Thyroid gland (tissue), 4 donors: ENCODE data around the gene CST2.

Experiments used
- CTCF ChIP-seq, 6 experiments: fragments of 200-600 bp in 3 of 6; fragments of 450-650 bp in 3 of 6; sonication (generic) in 3 of 6; IDR thresholded peaks; one replicate each; pipeline ENCODE4 v1.5.1; 2016 to 2019; ENCODE audit warnings: antibody characterized with exemption in 6 of 6, mild to moderate bottlenecking in 2 of 6, inconsistent platforms in 1 of 6, moderate library complexity in 1 of 6
- POLR2A ChIP-seq, 2 donors: fragments of 450-650 bp; IDR thresholded peaks; one replicate each; pipeline ENCODE4 v1.6.1; 2017; ENCODE audit warnings: antibody characterized with exemption in 2 of 2, mild to moderate bottlenecking in 2 of 2, moderate library complexity in 1 of 2

- TF ChIP-seq CTCF (IDR thresholded peaks at IDR 0.05) (no peak), POLR2A (IDR thresholded peaks at IDR 0.05) (no peak)
Measured at GRCh38 chr20:23832775-23833513, 6.4 kb upstream of the CST2 start.
